NCI-H69 (cell line): Measurements from ENCODE around the gene REG3A.

ENCODE experiments used
- DNase-seq: peaks from one replicate; lab custom pipeline; 2025; lab: John Stamatoyannopoulos, UW

The REG3A gene

DNA sequence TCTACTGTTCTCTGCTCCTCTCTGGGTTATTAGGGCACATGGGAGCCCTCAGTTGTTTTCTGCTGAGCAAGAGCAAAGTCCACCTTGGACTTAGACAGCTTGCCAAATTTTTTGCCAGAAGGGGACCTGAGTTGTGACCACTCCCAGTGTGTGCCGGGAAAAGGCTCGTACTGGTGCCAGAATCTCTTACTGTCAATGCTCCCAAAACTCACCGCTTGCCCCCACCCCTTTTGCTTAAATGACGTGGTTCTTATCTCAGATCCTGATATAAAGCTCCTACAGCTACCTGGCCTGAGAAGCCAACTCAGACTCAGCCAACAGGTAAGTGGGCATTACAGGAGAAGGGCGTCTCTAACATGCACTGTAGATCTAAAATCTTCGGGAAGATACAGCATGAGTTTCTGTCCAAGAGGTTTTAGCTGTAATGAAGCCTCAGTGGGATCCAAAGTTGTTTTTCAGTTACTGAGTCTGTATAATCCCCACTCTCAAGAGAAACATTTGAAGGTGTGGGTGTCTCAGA is 39.3 kb downstream of the REG3A start, which contains the start of gene REG1A:
TSS of gene REG1A (plus strand) at position 295 of the 520 bp plus-strand sequence. CDS start 374 bp downstream, outside the sequence.
- no peak for DNase-seq

DNA sequence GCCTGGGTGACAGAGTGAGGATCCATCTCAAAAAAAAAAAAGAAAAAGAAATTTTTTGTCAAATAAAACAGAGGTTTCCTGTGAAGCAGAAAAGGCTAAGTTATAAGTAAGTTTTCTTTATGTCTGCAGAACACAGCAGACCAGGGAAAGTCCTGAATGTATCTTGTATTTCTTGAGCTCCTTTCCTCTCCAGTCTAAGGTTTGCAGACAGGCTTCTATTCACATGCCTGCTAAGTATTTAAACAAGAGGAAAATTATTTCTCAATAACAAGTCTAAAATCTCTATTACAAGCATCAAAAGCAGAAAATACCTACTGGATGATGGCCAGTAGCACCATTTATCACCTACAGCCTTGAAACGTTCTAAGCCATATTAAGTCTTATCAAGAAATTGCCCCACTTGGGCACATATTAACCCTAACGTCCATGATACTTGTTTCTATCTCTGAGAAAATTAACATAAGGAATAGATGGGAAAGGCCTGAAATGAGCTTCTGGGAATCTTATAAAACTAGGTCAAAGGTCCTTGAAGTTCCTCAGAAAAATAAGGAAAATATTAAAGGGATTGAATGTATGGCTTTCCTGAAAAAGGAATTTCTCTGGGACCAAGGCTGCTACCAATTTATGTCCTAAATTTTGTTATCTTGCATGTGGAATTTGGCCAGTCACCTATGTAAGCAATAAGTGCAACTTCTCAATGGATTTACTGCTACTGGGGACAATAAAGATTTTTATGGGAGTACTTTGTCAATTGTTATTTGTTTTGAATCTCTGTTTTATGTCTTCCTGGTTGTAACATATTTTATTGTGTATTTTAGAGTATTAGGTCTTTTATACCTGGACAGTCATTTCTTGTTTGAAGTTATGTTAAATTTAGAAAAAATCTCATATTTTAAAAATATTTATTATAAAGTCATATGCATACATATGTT is 42.3 kb downstream of the REG3A start:
- DNase-seq = no peak

DNA sequence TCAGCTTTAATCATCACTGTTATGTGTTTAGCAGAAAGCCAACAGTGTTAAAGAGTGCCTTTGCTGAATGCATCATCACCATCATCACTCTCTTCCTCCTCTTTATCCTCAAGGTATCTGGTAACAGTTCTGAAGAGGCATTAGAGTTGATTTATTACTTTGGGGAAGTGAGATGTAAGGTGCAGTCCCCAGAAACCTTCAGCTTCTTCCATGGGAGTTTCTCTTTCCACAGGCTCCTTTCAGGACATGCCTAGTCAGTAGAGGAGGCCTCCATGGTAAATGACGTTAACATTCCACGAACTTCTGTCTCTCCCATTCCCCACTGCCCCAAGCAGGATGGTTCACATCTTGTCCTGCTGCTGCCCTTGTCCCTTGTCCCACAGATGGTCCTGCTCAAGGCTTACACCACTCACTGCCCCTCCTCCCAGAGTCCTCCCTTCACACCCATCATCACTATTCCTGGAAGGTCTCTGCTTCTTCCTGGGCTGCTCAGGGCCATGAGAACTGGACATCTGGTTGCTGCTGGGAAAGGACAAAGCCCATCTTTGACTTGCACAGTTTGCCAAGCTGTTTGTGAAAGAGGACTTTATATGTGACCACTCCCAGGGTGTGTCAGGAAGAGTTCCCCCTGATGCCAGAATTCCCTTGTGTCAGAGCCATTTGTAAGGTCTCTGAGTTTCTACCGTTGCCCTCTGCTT is 44.6 kb downstream of the REG3A start:
- no peak for DNase-seq

DNA sequence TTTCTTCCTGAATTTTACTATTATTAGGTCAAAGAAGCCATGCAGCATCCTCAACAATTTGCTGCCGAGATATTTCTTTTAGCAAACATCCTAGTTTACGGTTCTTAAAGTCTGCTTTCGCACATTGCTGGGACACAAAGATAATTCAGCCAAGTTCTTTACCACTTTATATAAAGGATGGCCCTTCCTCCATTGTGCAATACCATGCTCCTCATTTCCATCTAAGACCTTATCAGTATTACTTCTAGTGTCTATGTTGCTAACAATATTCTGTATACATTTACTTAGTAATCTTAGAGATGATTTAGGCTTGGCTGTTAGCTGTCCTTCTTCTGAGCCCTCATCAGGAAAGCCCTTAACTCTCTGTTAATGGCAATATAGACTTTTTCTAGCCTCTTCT is 47.3 kb downstream of the REG3A start:
- DNase-seq = no peak
